Stimulated activated CD4-positive, alpha-beta T cell treated with anti-CD3 and anti-CD28 coated beads, Interleukin-12 subunit alpha, Interleukin-12 subunit beta, amount 100 ng/mL, for 4 hours (primary cell): ENCODE data around the gene PIP4K2C.
"Not testable (repeated sequence)": the region's sequence is repeated elsewhere in the genome, so short reads cannot be mapped to it uniquely, and the experiment has no call there.

Experiments used
- DNase-seq: peaks from one replicate; pipeline ENCODE4 v3.0.0-alpha.2; 2020

PIP4K2C gene

GRCh38 chr12:57611108-57611826 is 20.3 kb downstream of the PIP4K2C start, which contains the start of gene ARHGEF25:
ARHGEF25 (plus strand) TSS chr12:57611435; CDS start chr12:57611895, 460 bp downstream.
- peak; percentile 54 for DNase-seq

GRCh38 chr12:57611827-57612710 is 21.1 kb downstream of the PIP4K2C start:
- no peak for DNase-seq

- no peak for DNase-seq
Observed at GRCh38 chr12:57612711-57613426, 21.9 kb downstream of the PIP4K2C start.

- DNase-seq, result no peak
Observed at GRCh38 chr12:57613427-57614109, 22.6 kb downstream of the PIP4K2C start.

- DNase-seq, result no peak
Observed at GRCh38 chr12:57614178-57614947, 23.4 kb downstream of the PIP4K2C start.

GRCh38 chr12:57614948-57615500 is 24.0 kb downstream of the PIP4K2C start:
- no peak for DNase-seq

GRCh38 chr12:57615637-57616036 is 24.6 kb downstream of the PIP4K2C start:
- no peak for DNase-seq

- no peak for DNase-seq
Observed at GRCh38 chr12:57616383-57617101, 25.6 kb downstream of the PIP4K2C start.

GRCh38 chr12:57617942-57618341 is 26.9 kb downstream of the PIP4K2C start:
- DNase-seq, result no peak

- not testable (repeated sequence) for DNase-seq
Observed at GRCh38 chr12:57618431-57618830, 27.4 kb downstream of the PIP4K2C start.

- DNase-seq, result no peak
Observed at GRCh38 chr12:57618966-57619433, 28.0 kb downstream of the PIP4K2C start.

GRCh38 chr12:57619434-57620244 is 28.6 kb downstream of the PIP4K2C start:
- DNase-seq, result no peak

GRCh38 chr12:57620245-57620935 is 29.4 kb downstream of the PIP4K2C start:
- no peak for DNase-seq

- no peak for DNase-seq
Observed at GRCh38 chr12:57620936-57621496, 30.0 kb downstream of the PIP4K2C start.

GRCh38 chr12:57621497-57622292 is 30.7 kb downstream of the PIP4K2C start:
- DNase-seq, result peak; percentile 66

GRCh38 chr12:57622293-57623245 is 31.6 kb downstream of the PIP4K2C start:
- no peak for DNase-seq

GRCh38 chr12:57623385-57623784 is 32.4 kb downstream of the PIP4K2C start:
- DNase-seq, result no peak
